Sciatic nerve (tissue), 2 donors: ENCODE measurements around the gene CARD18. TPM values are rescaled to one million over a fixed set of nuclear protein-coding genes. Genes with fewer than 3 reads are reported as not detected.
"Not testable (repeated sequence)": the region's sequence is repeated elsewhere in the genome, so short reads cannot be mapped to it uniquely, and the experiment has no call there.

ENCODE experiments used
- ATAC-seq: fragments of 200-7000 bp; cut with Tn5 transposase; one replicate; pipeline ENCODE4 v1.9.1; 2020; ENCODE audit warnings: mild to moderate bottlenecking, moderate library complexity
- DNase-seq: peaks from one replicate; pipeline ENCODE4 v3.0.0-alpha.2; 2020; ENCODE audit warnings: low spot score
- intact Hi-C: fragments of 100-400 bp; cut with DNase I; formaldehyde crosslinking; loops from one replicate; pipeline ENCODE4 v1.14.2; 2022
- total RNA-seq: library from RNA; stranded (reverse); fragmentation: NEBNext Ultra II Directional; extraction: Animal tissue kit (Norgen Biotek cat#: 25700); gene quantifications from one replicate; pipeline ENCODE4 v1.2.1, GENCODE V29; 2021
- donor health status: DM: no; HTN: no; CAD: no.
- donor health status: DM: no; HTN: no; CAD: no.

CARD18 gene
- total RNA-seq, 1 donor from 2014 or later: not detected

- ATAC-seq, intact Hi-C loops, DNase-seq: not testable (repeated sequence)
Measured at GRCh38 chr11:105099594-105099993, 40.0 kb downstream of the CARD18 start.

GRCh38 chr11:105092256-105093239 lies 47.0 kb downstream of the CARD18 start:
- DNase-seq: no peak
- intact Hi-C loops: no loop called here
- ATAC-seq: no peak

Other genes with a start within 250 kb of the CARD18 start
- 2.3 TPM for gene CASP12, start 241.3 kb downstream of the CARD18 start, total RNA-seq
- gene CASP4, start 171.2 kb downstream of the CARD18 start, total RNA-seq: 68.1 TPM
- gene CASP5, start 116.6 kb downstream of the CARD18 start, total RNA-seq: 0.76 TPM
- gene CASP1, start 104.6 kb downstream of the CARD18 start, total RNA-seq: 31.9 TPM
- 40.4 TPM for gene CARD16, start 94.4 kb downstream of the CARD18 start, total RNA-seq